HG02885 (cell line): ENCODE data around the gene MPIG6B.

ENCODE experiments used
- ATAC-seq: cut with Tn5 transposase; IDR thresholded peaks from one replicate; pipeline ENCODE4 v1.9.1; 2021; ENCODE audit warnings: mild to moderate bottlenecking; ENCODE audit not compliant: unreplicated experiment, poor library complexity

Gene MPIG6B

GRCh38 chr6:31762878-31763618 lies 39.9 kb downstream of the MPIG6B start:
- no peak for ATAC-seq

- no peak for ATAC-seq
Observed at GRCh38 chr6:31763619-31763940, 40.4 kb downstream of the MPIG6B start.

- ATAC-seq: no peak
Observed at GRCh38 chr6:31764198-31764597, 41.0 kb downstream of the MPIG6B start.

- ATAC-seq: no peak
Observed at GRCh38 chr6:31765559-31765909, 42.4 kb downstream of the MPIG6B start.

- ATAC-seq: no peak
Observed at GRCh38 chr6:31765910-31766794, 43.0 kb downstream of the MPIG6B start.

- no peak for ATAC-seq
Observed at GRCh38 chr6:31767096-31767645, 44.0 kb downstream of the MPIG6B start.

- ATAC-seq: no peak
Observed at GRCh38 chr6:31768363-31769257, 45.4 kb downstream of the MPIG6B start.

GRCh38 chr6:31769684-31770371 lies 46.7 kb downstream of the MPIG6B start:
- ATAC-seq: peak; percentile 42

- no peak for ATAC-seq
Observed at GRCh38 chr6:31770860-31771259, 47.7 kb downstream of the MPIG6B start.

GRCh38 chr6:31771992-31772358 lies 48.8 kb downstream of the MPIG6B start:
- ATAC-seq: no peak

- ATAC-seq: no peak
Observed at GRCh38 chr6:31775184-31775583, 52.0 kb downstream of the MPIG6B start.

- no peak for ATAC-seq
Observed at GRCh38 chr6:31775633-31776484, 52.7 kb downstream of the MPIG6B start.
